ENCODE results near the gene ANKS1A.

GRCh38 chr6:35047265-35048011, 158.4 kb downstream of the ANKS1A start:
- TF ChIP-seq POLR2A (IDR thresholded peaks at IDR 0.05; ENCODE audit: low read length) = no peak
- TF ChIP-seq GATA1 (IDR thresholded peaks at IDR 0.05; ENCODE audit: low read depth, low read length) = no peak
